ENCODE measurements around the gene TOLLIP.
"Not testable (repeated sequence)": the region's sequence is repeated elsewhere in the genome, so short reads cannot be mapped to it uniquely, and the experiment has no call there.

Gene TOLLIP

GRCh38 chr11:1254733-1255132 is 54.7 kb downstream of the TOLLIP start:
- no peak overlapping the region for H3K4me3 ChIP-seq (replicated peaks in 1 of 2; ENCODE audit: low read depth in 2 of 2, low read length in 2 of 2)
- DNase-seq (ENCODE audit: low read depth in 2 of 2) = no peak
- TF ChIP-seq CTCF (IDR thresholded peaks at IDR 0.05; ENCODE audit: low read depth, low read length) = no peak

- TF ChIP-seq CTCF (IDR thresholded peaks at IDR 0.05; ENCODE audit: low read depth, low read length) = no peak
- no peak for DNase-seq (ENCODE audit: low read depth in 2 of 2)
- no peak overlapping the region for H3K4me3 ChIP-seq (replicated peaks in 1 of 2; ENCODE audit: low read depth in 2 of 2, low read length in 2 of 2)
Measured at GRCh38 chr11:1254086-1254648, 55.3 kb downstream of the TOLLIP start.

GRCh38 chr11:1253103-1253485 is 56.3 kb downstream of the TOLLIP start:
- DNase-seq (ENCODE audit: low read depth in 2 of 2) = no peak
- TF ChIP-seq CTCF (IDR thresholded peaks at IDR 0.05; ENCODE audit: low read depth, low read length) = no peak
- H3K4me3 ChIP-seq (replicated peaks in 1 of 2; ENCODE audit: low read depth in 2 of 2, low read length in 2 of 2) = no peak overlapping the region

GRCh38 chr11:1252371-1253102 is 56.9 kb downstream of the TOLLIP start:
- DNase-seq (ENCODE audit: low read depth in 2 of 2) = no peak
- no peak for TF ChIP-seq CTCF (IDR thresholded peaks at IDR 0.05; ENCODE audit: low read depth, low read length)
- H3K4me3 ChIP-seq (replicated peaks in 1 of 2; ENCODE audit: low read depth in 2 of 2, low read length in 2 of 2) = no peak overlapping the region

- H3K4me3 ChIP-seq (replicated peaks in 1 of 2; ENCODE audit: low read depth in 2 of 2, low read length in 2 of 2) = no peak overlapping the region
- DNase-seq (ENCODE audit: low read depth in 2 of 2) = no peak
- no peak for TF ChIP-seq CTCF (IDR thresholded peaks at IDR 0.05; ENCODE audit: low read depth, low read length)
Measured at GRCh38 chr11:1251236-1251770, 58.1 kb downstream of the TOLLIP start.

- not testable (repeated sequence) for DNase-seq (ENCODE audit: low read depth in 2 of 2); H3K4me3 ChIP-seq (replicated peaks in 1 of 2; ENCODE audit: low read depth in 2 of 2, low read length in 2 of 2)
Measured at GRCh38 chr11:1250411-1250810, 59.0 kb downstream of the TOLLIP start.

- not testable (repeated sequence) for H3K4me3 ChIP-seq (replicated peaks in 1 of 2; ENCODE audit: low read depth in 2 of 2, low read length in 2 of 2); DNase-seq (ENCODE audit: low read depth in 2 of 2)
Measured at GRCh38 chr11:1248951-1249350, 60.5 kb downstream of the TOLLIP start.

- H3K4me3 ChIP-seq (replicated peaks in 1 of 2; ENCODE audit: low read depth in 2 of 2, low read length in 2 of 2); DNase-seq (ENCODE audit: low read depth in 2 of 2): not testable (repeated sequence)
Measured at GRCh38 chr11:1247026-1247425, 62.4 kb downstream of the TOLLIP start.

GRCh38 chr11:1246301-1246700 is 63.1 kb downstream of the TOLLIP start:
- not testable (repeated sequence) for DNase-seq (ENCODE audit: low read depth in 2 of 2); H3K4me3 ChIP-seq (replicated peaks in 1 of 2; ENCODE audit: low read depth in 2 of 2, low read length in 2 of 2)

- H3K4me3 ChIP-seq (replicated peaks in 1 of 2; ENCODE audit: low read depth in 2 of 2, low read length in 2 of 2); DNase-seq (ENCODE audit: low read depth in 2 of 2): not testable (repeated sequence)
Measured at GRCh38 chr11:1245717-1246116, 63.7 kb downstream of the TOLLIP start.

GRCh38 chr11:1244557-1244956 is 64.9 kb downstream of the TOLLIP start:
- H3K4me3 ChIP-seq (replicated peaks in 1 of 2; ENCODE audit: low read depth in 2 of 2, low read length in 2 of 2); DNase-seq (ENCODE audit: low read depth in 2 of 2): not testable (repeated sequence)

GRCh38 chr11:1243521-1243920 is 65.9 kb downstream of the TOLLIP start:
- DNase-seq (ENCODE audit: low read depth in 2 of 2); H3K4me3 ChIP-seq (replicated peaks in 1 of 2; ENCODE audit: low read depth in 2 of 2, low read length in 2 of 2): not testable (repeated sequence)

Data from cardiac fibroblast (primary cell).